ENCODE measurements around the gene PCDHGB3.
A peak's percentile ranks its signal among the peaks of the same experiment; 100 is the strongest.
"Not testable (repeated sequence)": the region's sequence is repeated elsewhere in the genome, so short reads cannot be mapped to it uniquely, and the experiment has no call there.

Gene PCDHGB3

GRCh38 chr5:141369994-141370848 lies at the start of gene PCDHGB3:
TSS of gene PCDHGB3 (plus strand) at chr5:141370242. CDS start at chr5:141370395, 153 bp downstream.
- DNase-seq = no peak

- no peak for DNase-seq
Measured at GRCh38 chr5:141322261-141322660, 47.8 kb upstream of the PCDHGB3 start.

- DNase-seq = peak; percentile 59
Measured at GRCh38 chr5:141326088-141326854, 43.8 kb upstream of the PCDHGB3 start.

GRCh38 chr5:141328231-141328630 lies 41.8 kb upstream of the PCDHGB3 start:
- DNase-seq = no peak

- DNase-seq = no peak
Measured at GRCh38 chr5:141330299-141331080, 39.6 kb upstream of the PCDHGB3 start, which contains the start of gene PCDHGA1. TSS of gene PCDHGA1 (plus strand) at chr5:141330514.

- not testable (repeated sequence) for DNase-seq
Measured at GRCh38 chr5:141332571-141332970, 37.5 kb upstream of the PCDHGB3 start.

GRCh38 chr5:141338538-141339306 lies 31.3 kb upstream of the PCDHGB3 start, which contains the start of gene PCDHGA2:
TSS of gene PCDHGA2 (plus strand) at chr5:141338760.
- no peak for DNase-seq

- not testable (repeated sequence) for DNase-seq
Measured at GRCh38 chr5:141340781-141341354, 29.2 kb upstream of the PCDHGB3 start.

GRCh38 chr5:141342773-141343172 lies 27.3 kb upstream of the PCDHGB3 start:
- DNase-seq = no peak

GRCh38 chr5:141343242-141343952 lies 26.6 kb upstream of the PCDHGB3 start, which contains the start of gene PCDHGA3:
TSS of gene PCDHGA3 (plus strand) at chr5:141343829. CDS start at chr5:141344034, 205 bp downstream.
- no peak for DNase-seq

- no peak for DNase-seq
Measured at GRCh38 chr5:141343953-141344463, 26.0 kb upstream of the PCDHGB3 start.

GRCh38 chr5:141345327-141345726 lies 24.7 kb upstream of the PCDHGB3 start:
- no peak for DNase-seq

- DNase-seq = not testable (repeated sequence)
Measured at GRCh38 chr5:141346017-141346416, 24.0 kb upstream of the PCDHGB3 start.

- no peak for DNase-seq
Measured at GRCh38 chr5:141349917-141350619, 20.0 kb upstream of the PCDHGB3 start, which contains the start of gene PCDHGB1. TSS of gene PCDHGB1 (plus strand) at chr5:141350099. CDS start at chr5:141350261, 162 bp downstream.

- no peak for DNase-seq
Measured at GRCh38 chr5:141351591-141351990, 18.5 kb upstream of the PCDHGB3 start.

GRCh38 chr5:141354900-141355469 lies 15.1 kb upstream of the PCDHGB3 start, which contains the start of gene PCDHGA4:
TSS of gene PCDHGA4 (plus strand) at chr5:141355021. CDS start at chr5:141355108, 87 bp downstream.
- no peak for DNase-seq

- no peak for DNase-seq
Measured at GRCh38 chr5:141355641-141356040, 14.4 kb upstream of the PCDHGB3 start.

- no peak for DNase-seq
Measured at GRCh38 chr5:141356133-141356532, 13.9 kb upstream of the PCDHGB3 start.

GRCh38 chr5:141356950-141357349 lies 13.1 kb upstream of the PCDHGB3 start:
- DNase-seq = no peak
